GM23248 (cell line): ENCODE data around the gene EIF5A. TPM values are rescaled to one million over a fixed set of nuclear protein-coding genes. Genes with fewer than 3 reads are reported as not detected.

Experiments
- DNase-seq: peaks from one replicate; pipeline ENCODE4 v3.0.0-alpha.2; 2015
- H2AFZ ChIP-seq: fragments of 200-600 bp; sonication (generic); 2 replicates; pipeline ENCODE4 v1.6.1; 2016; ENCODE audit warnings: antibody characterized with exemption
- H3F3A ChIP-seq: fragments of 200-600 bp; sonication (generic); 2 replicates; pipeline ENCODE4 v1.6.1; 2016; ENCODE audit warnings: mild to moderate bottlenecking, antibody characterized with exemption, mixed run types; ENCODE audit not compliant: insufficient read depth
- H3K27ac ChIP-seq: fragments of 200-600 bp; sonication (generic); 2 replicates; pipeline ENCODE4 v1.5.1; 2016; ENCODE audit warnings: mild to moderate bottlenecking
- H3K27me3 ChIP-seq: fragments of 200-600 bp; sonication (generic); replicated peaks from 2 replicates; pipeline ENCODE4 v1.6.1; 2016; ENCODE audit warnings: mild to moderate bottlenecking; ENCODE audit not compliant: insufficient read depth
- H3K36me3 ChIP-seq: fragments of 200-600 bp; sonication (generic); 2 replicates; pipeline ENCODE4 v1.6.1; 2016; ENCODE audit warnings: low read depth, mild to moderate bottlenecking
- H3K4me1 ChIP-seq: fragments of 200-600 bp; sonication (generic); 2 replicates; pipeline ENCODE4 v1.6.1; 2016; ENCODE audit warnings: mild to moderate bottlenecking; ENCODE audit not compliant: insufficient read depth
- H3K4me2 ChIP-seq: fragments of 200-600 bp; sonication (generic); one replicate; pipeline ENCODE4 v1.6.1; 2016; ENCODE audit warnings: mild to moderate bottlenecking; ENCODE audit not compliant: unreplicated experiment
- H3K4me3 ChIP-seq: fragments of 200-600 bp; sonication (generic); 2 replicates; pipeline ENCODE4 v1.5.1; 2016; ENCODE audit warnings: mild to moderate bottlenecking
- H3K79me2 ChIP-seq: fragments of 200-600 bp; sonication (generic); 2 replicates; pipeline ENCODE4 v1.6.1; 2016; ENCODE audit warnings: mild to moderate bottlenecking; ENCODE audit not compliant: insufficient read depth
- H3K9ac ChIP-seq: fragments of 200-600 bp; sonication (generic); 2 replicates; pipeline ENCODE4 v1.6.1; 2016; ENCODE audit warnings: mild to moderate bottlenecking
- H3K9me2 ChIP-seq: fragments of 200-600 bp; sonication (generic); 2 replicates; pipeline ENCODE4 v1.6.1; 2016; ENCODE audit warnings: mixed run types, mild to moderate bottlenecking, moderate library complexity; ENCODE audit not compliant: insufficient read depth
- H3K9me3 ChIP-seq: fragments of 200-600 bp; sonication (generic); one replicate; pipeline ENCODE4 v1.6.1; 2017; ENCODE audit warnings: low read depth
- H4K20me1 ChIP-seq: fragments of 200-600 bp; sonication (generic); 2 replicates; pipeline ENCODE4 v1.6.0; 2016; ENCODE audit not compliant: insufficient read depth
- EZH2 ChIP-seq: fragments of 200-600 bp; sonication (generic); IDR thresholded peaks from 2 replicates; pipeline ENCODE4 v1.6.1; 2018; ENCODE audit warnings: antibody characterized with exemption, mild to moderate bottlenecking; ENCODE audit not compliant: insufficient read depth, poor library complexity, severe bottlenecking
- EZH2phosphoT487 ChIP-seq: fragments of 200-600 bp; sonication (generic); IDR thresholded peaks from 2 replicates; pipeline ENCODE4 v1.6.1; 2018; ENCODE audit warnings: antibody characterized with exemption, moderate library complexity, mild to moderate bottlenecking, low read depth; ENCODE audit not compliant: insufficient read depth
- WGBS, 2 experiments: methylation state at CpG; one replicate each; pipeline ENCODE4 v1.1.6; 2015 to 2017; ENCODE audit warnings: low lambda C conversion rate in 2 of 2, low coverage in 1 of 2; ENCODE audit errors: missing lambda C conversion rate in 2 of 2; 5-methylcytosine and 5-hydroxymethylcytosine counted together
- in situ Hi-C: fragments of 300-500 bp; cut with MboI; formaldehyde crosslinking; loops from 2 replicates; pipeline ENCODE4 v1.15.0; 2020
- polyA plus RNA-seq: library from polyadenylated mRNA; unstranded; fragments of >200 nt; fragmentation: Nextera tagmentation; extraction: Ambion mirVana; gene quantifications from 2 replicates; pipeline ENCODE4 v1.2.1, GENCODE V29; 2016
- total RNA-seq: library from RNA; depleted of rRNA; stranded (reverse); fragments of >200 nt; shearing (Covaris generic); gene quantifications from 2 replicates; pipeline ENCODE4 v1.2.3, GENCODE V29; 2014

EIF5A gene
- total and polyA plus RNA-seq, 2 experiments from 2014 or later = 869 to 998 TPM

GRCh38 chr17:7283471-7284216 lies 23.8 kb upstream of the EIF5A start:
- no peak overlapping the region for H3K4me3 ChIP-seq
- no peaks in the 10 kb centered on the region for H3K9me3 ChIP-seq
- H3F3A ChIP-seq = peaks cover 6% of the 10 kb centered on the region; the same call in 1 of the 2 replicates
- no peaks in the 10 kb centered on the region for H3K4me1 ChIP-seq
- H3K9me2 ChIP-seq = no peaks in the 10 kb centered on the region
- TF ChIP-seq EZH2 (no peak), EZH2phosphoT487 (no peak)
- no peak for DNase-seq
- peaks cover 20% of the 10 kb centered on the region; the same call in 1 of the 2 replicates for H3K27me3 ChIP-seq
- no peaks in the 10 kb centered on the region for H4K20me1 ChIP-seq
- H3K9ac ChIP-seq = no peak overlapping the region
- H3K4me2 ChIP-seq = no peak overlapping the region
- in situ Hi-C loops = no loop called here
- WGBS, 2 experiments = 80 to 84% methylated on average over 18 of the region's 18 CpGs
- no peaks in the 10 kb centered on the region for H3K36me3 ChIP-seq
- no peak overlapping the region for H2AFZ ChIP-seq
- H3K79me2 ChIP-seq = no peaks in the 10 kb centered on the region
- no peak overlapping the region for H3K27ac ChIP-seq

DNA sequence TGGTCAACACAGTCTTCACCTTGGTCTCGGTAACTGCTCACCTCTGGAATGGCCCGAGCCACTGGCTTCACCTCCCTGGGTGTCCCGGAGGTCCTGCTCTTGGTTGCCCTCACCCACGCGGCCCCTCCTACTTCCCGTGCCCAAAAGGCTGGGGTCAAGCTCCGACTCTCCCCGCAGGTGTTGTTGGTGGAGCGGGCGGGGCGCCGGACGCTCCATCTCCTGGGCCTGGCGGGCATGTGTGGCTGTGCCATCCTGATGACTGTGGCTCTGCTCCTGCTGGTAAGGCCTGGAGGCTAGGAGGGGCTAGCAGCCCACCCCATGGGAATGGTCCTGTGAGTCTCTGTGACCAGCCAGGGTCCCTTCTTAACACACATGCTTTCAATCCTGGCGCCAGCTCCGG lies 22.5 kb upstream of the EIF5A start:
- Histone ChIP-seq H3F3A (peaks cover 5% of the 10 kb centered on the region; the same call in 1 of the 2 replicates), H3K27me3 (peaks cover 20% of the 10 kb centered on the region; the same call in 1 of the 2 replicates), H3K4me2 (no peak overlapping the region), H3K36me3 (no peaks in the 10 kb centered on the region), H3K4me3 (no peak overlapping the region), H3K27ac (no peak overlapping the region), H2AFZ (no peak overlapping the region), H4K20me1 (no peaks in the 10 kb centered on the region), H3K9me2 (no peaks in the 10 kb centered on the region), H3K9me3 (no peaks in the 10 kb centered on the region), H3K9ac (no peak overlapping the region), H3K79me2 (no peaks in the 10 kb centered on the region), H3K4me1 (no peaks in the 10 kb centered on the region)
- WGBS, 2 experiments = 82 to 84% methylated on average over 16 of the region's 16 CpGs
- no peak for DNase-seq
- TF ChIP-seq EZH2phosphoT487 = no peak
- in situ Hi-C loops = no loop called here

DNA sequence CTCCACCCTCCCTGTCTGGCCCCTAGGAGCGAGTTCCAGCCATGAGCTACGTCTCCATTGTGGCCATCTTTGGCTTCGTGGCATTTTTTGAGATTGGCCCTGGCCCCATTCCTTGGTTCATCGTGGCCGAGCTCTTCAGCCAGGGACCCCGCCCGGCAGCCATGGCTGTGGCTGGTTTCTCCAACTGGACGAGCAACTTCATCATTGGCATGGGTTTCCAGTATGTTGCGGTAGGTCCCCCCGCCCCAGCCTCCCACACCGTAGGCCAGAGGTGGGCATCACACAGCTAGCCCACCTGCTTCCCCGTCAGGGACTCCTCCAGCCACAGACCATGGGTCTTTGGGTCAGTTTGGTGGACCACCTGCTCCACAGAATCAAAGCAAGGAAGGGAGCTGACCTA lies 21.7 kb upstream of the EIF5A start:
- no peak overlapping the region for H3K4me2 ChIP-seq
- no peaks in the 10 kb centered on the region for H3K9me3 ChIP-seq
- TF ChIP-seq EZH2phosphoT487 (no peak), EZH2 (no peak)
- H4K20me1 ChIP-seq = no peaks in the 10 kb centered on the region
- WGBS, 2 experiments = 69 to 70% methylated on average over 12 of the region's 12 CpGs
- peaks cover 20% of the 10 kb centered on the region; the same call in 1 of the 2 replicates for H3K27me3 ChIP-seq
- H3K9ac ChIP-seq = no peak overlapping the region
- no peaks in the 10 kb centered on the region for H3F3A ChIP-seq
- in situ Hi-C loops = no loop called here
- no peaks in the 10 kb centered on the region for H3K9me2 ChIP-seq
- H3K4me3 ChIP-seq = no peak overlapping the region
- no peaks in the 10 kb centered on the region for H3K4me1 ChIP-seq
- no peaks in the 10 kb centered on the region for H3K79me2 ChIP-seq
- H3K36me3 ChIP-seq = no peaks in the 10 kb centered on the region
- no peak for DNase-seq
- no peak overlapping the region for H2AFZ ChIP-seq
- no peak overlapping the region for H3K27ac ChIP-seq

DNA sequence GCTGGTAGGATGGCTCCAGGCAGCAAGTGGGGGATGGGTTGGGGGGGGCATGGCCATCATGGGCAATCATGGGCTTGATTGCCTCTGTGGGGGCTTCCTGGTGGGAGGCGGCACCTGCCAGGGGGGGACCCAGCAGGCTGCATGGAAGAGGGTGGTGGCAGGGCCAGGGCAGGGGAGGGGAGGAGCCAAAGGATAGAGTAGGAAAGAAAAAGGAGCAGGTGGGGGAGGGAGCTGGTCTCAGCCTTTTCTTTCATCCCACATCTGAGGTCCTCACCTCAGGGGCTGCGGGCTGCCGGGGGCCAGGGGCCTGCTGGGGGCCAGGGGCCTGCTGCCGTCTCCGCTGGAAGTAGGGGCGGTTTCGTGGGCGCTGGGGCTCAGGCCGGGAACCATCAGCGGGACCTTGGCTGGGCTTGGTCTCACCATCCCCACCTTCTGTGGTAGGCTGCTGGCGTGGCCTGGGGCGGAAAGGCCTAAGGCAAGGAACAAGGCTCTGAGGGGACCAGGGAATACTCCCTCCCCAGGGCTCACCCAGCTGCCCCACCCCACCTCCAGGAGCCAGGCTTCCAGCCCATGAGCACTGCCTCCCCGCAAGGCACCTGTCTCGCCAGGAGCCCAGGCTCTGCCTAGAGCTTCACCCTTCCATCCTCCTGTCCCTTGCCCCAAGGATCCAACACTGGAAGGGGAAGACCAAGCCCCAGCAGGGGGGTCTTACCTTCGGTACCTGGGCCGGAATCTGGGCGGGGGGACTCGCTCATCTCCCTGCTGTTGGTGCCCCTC lies 18.0 kb upstream of the EIF5A start:
- no peaks in the 10 kb centered on the region for H3K9me2 ChIP-seq
- no peak overlapping the region for H3K9ac ChIP-seq
- no peak overlapping the region for H3K4me2 ChIP-seq
- no peaks in the 10 kb centered on the region for H3K9me3 ChIP-seq
- DNase-seq = no peak
- TF ChIP-seq EZH2phosphoT487 = no peak
- TF ChIP-seq EZH2 = no peak
- no peaks in the 10 kb centered on the region for H3F3A ChIP-seq
- H3K79me2 ChIP-seq = no peaks in the 10 kb centered on the region
- H4K20me1 ChIP-seq = no peaks in the 10 kb centered on the region
- no peak overlapping the region for H3K4me3 ChIP-seq
- peaks cover 41% of the 10 kb centered on the region for H3K27me3 ChIP-seq
- H2AFZ ChIP-seq = no peak overlapping the region
- H3K4me1 ChIP-seq = no peaks in the 10 kb centered on the region
- in situ Hi-C loops = no loop called here
- 46 to 51% methylated on average over 12 to 18 of the region's 18 CpGs for WGBS, 2 experiments
- no peaks in the 10 kb centered on the region for H3K36me3 ChIP-seq
- no peak overlapping the region for H3K27ac ChIP-seq
